Neural cell (in vitro differentiated cells): ENCODE measurements around the gene FXYD6.

Source experiments
- EP300 ChIP-seq: fragments of 450-650 bp; conservative IDR thresholded peaks from 2 replicates; pipeline ENCODE4 v1.6.1; 2014; ENCODE audit warnings: antibody characterized with exemption, mild to moderate bottlenecking, moderate library complexity; ENCODE audit not compliant: poor library complexity, severe bottlenecking
- MXI1 ChIP-seq: fragments of 450-650 bp; conservative IDR thresholded peaks from 2 replicates; pipeline ENCODE4 v1.6.1; 2014; ENCODE audit warnings: antibody characterized with exemption, mild to moderate bottlenecking; ENCODE audit not compliant: poor library complexity, severe bottlenecking
- RAD21 ChIP-seq: fragments of 450-650 bp; conservative IDR thresholded peaks from 2 replicates; pipeline ENCODE4 v1.6.1; 2014; ENCODE audit warnings: antibody characterized with exemption, mild to moderate bottlenecking, moderate library complexity
- SMC3 ChIP-seq: fragments of 450-650 bp; conservative IDR thresholded peaks from 2 replicates; pipeline ENCODE4 v1.6.1; 2014; ENCODE audit warnings: antibody characterized with exemption, mild to moderate bottlenecking, moderate library complexity; ENCODE audit not compliant: poor library complexity
- TAF1 ChIP-seq: IDR thresholded peaks from 2 replicates; pipeline ENCODE4 v1.6.1; 2012; ENCODE audit warnings: low read depth
- TF ChIP-seq, protein P1 (sequence below): fragments of 450-650 bp; IDR thresholded peaks from 2 replicates; pipeline ENCODE4 v1.5.1; 2014; ENCODE audit warnings: antibody characterized with exemption, mild to moderate bottlenecking, moderate library complexity; ENCODE audit not compliant: poor library complexity, severe bottlenecking

DNA sequence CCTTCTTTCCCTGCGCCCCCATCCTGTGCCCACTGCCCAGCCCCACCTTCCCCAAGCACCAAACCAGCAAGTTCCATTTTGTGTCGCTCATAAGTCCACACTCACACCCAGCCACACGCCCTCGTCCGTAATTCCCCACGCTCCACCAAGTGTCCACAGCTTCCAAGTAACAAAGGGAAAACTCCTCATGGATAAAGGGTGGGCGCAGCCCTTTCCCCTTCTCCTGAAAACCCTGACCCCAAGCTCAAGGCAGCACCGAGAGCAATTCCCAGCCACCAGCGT is 458 bp downstream of the FXYD6 start:
- TF ChIP-seq, protein P1, sequence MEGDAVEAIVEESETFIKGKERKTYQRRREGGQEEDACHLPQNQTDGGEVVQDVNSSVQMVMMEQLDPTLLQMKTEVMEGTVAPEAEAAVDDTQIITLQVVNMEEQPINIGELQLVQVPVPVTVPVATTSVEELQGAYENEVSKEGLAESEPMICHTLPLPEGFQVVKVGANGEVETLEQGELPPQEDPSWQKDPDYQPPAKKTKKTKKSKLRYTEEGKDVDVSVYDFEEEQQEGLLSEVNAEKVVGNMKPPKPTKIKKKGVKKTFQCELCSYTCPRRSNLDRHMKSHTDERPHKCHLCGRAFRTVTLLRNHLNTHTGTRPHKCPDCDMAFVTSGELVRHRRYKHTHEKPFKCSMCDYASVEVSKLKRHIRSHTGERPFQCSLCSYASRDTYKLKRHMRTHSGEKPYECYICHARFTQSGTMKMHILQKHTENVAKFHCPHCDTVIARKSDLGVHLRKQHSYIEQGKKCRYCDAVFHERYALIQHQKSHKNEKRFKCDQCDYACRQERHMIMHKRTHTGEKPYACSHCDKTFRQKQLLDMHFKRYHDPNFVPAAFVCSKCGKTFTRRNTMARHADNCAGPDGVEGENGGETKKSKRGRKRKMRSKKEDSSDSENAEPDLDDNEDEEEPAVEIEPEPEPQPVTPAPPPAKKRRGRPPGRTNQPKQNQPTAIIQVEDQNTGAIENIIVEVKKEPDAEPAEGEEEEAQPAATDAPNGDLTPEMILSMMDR = no peak
- TF ChIP-seq MXI1 = no peak
- TF ChIP-seq SMC3 = no peak
- TF ChIP-seq RAD21 = no peak
- no peak for TF ChIP-seq TAF1
- no peak for TF ChIP-seq EP300
